GM21619 (cell line): ENCODE data around the gene HNRNPUL1.

Source experiments
- ATAC-seq: cut with Tn5 transposase; IDR thresholded peaks from one replicate; pipeline ENCODE4 v1.9.1; 2021; ENCODE audit not compliant: unreplicated experiment

The HNRNPUL1 gene

GRCh38 chr19:41233748-41234240, 30.4 kb upstream of the HNRNPUL1 start:
- ATAC-seq, result no peak

- ATAC-seq, result no peak
Measured at GRCh38 chr19:41234512-41235168, 29.5 kb upstream of the HNRNPUL1 start.

DNA sequence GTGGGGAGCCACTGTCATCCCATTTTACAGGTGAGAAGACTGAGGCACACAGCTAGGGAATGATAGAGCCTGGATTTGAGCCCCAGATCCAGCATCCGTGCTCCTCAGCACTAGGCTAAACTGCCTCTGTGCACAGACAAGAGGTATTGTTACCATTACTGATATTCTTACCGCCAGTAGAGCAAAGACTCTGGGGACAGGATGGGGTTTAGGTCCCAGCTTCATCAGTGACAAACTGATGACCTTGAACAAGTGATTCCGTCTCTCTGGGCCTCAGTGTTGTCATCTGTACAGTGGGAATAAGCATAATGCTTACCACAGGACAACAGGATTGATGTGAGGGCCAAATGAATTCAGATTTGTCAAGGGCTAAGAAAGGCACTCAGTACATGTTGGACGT, 28.7 kb upstream of the HNRNPUL1 start:
- no peak for ATAC-seq

- ATAC-seq, result no peak
Measured at GRCh38 chr19:41238244-41238643, 25.9 kb upstream of the HNRNPUL1 start.

- ATAC-seq, result no peak
Measured at GRCh38 chr19:41239363-41239762, 24.8 kb upstream of the HNRNPUL1 start.

- no peak for ATAC-seq
Measured at GRCh38 chr19:41239961-41240574, 24.1 kb upstream of the HNRNPUL1 start.

- ATAC-seq, result no peak
Measured at GRCh38 chr19:41241859-41242258, 22.3 kb upstream of the HNRNPUL1 start.

GRCh38 chr19:41244117-41244516, 20.1 kb upstream of the HNRNPUL1 start:
- no peak for ATAC-seq

GRCh38 chr19:41245843-41246242, 18.3 kb upstream of the HNRNPUL1 start:
- no peak for ATAC-seq

GRCh38 chr19:41248895-41249294, 15.3 kb upstream of the HNRNPUL1 start:
- ATAC-seq, result no peak

DNA sequence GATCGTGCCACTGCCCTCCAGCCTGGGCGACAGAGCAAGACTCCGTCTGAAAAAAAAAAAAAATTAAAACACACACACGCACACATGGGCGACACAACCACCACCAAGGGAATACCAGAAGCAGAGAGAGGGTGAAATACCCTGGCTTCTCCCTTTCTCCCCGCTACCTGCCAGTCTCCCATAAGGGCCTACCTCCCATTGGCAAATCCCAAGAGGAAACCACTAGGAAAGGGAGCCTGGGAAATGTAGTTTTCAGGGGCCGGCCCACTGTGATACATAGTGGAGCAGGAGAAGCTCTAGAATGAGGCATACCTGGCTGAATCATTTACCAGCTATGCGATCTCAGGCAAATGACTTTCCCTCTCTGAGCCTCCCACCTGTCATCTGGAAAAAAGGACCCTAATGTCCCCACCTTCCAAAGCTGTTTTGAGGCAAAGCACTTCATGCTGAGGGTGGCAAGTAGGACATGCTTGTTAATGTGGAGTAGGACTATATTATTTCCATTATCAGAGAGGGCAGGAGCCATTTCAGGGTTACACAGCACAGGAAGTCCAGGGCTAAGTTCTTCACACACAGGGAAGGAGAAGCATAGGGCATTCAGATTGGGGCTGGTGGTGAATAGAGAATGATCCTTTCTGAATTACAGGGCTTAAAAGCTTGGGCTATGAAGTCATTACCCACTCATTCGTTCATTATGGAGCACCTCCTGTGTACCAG, 14.3 kb upstream of the HNRNPUL1 start:
- no peak for ATAC-seq

GRCh38 chr19:41253660-41254059, 10.5 kb upstream of the HNRNPUL1 start:
- no peak for ATAC-seq

- no peak for ATAC-seq
Measured at GRCh38 chr19:41255171-41255570, 9.0 kb upstream of the HNRNPUL1 start.

DNA sequence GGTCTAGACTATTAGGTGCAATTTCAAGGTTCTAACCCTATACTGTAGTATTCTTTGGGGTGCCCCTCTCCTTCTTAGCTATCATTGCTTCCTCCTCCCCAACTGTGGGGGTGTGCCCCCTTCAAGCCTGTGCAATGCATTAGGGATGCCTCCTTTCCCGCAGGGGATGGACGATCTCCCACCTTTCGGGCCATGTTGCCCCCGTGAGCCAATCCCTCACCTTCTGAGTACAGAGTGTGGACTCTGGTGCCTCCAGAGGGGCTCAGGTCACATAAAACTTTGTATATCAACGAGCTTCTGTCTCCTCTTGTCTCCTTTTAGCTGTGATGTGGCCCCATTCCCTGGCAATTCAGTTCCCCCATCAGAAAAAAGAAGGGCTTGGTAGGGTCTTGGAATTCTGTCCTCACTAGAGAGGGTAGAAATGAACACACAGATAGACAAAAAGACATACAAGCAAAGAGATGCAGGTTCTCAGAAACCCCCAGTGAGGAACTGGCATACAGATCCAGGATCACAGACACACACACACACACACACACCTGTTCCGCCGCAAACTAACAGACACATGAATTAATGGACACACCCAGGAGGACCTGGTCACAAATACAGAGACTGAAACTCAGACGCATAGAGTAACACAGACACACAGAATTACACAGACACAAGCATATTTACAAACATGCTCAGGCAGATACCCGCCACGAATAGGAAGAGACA, 2.5 kb upstream of the HNRNPUL1 start:
- no peak for ATAC-seq

- peak; percentile 8 for ATAC-seq
Measured at GRCh38 chr19:41263042-41263849, 926 bp upstream of the HNRNPUL1 start.

DNA sequence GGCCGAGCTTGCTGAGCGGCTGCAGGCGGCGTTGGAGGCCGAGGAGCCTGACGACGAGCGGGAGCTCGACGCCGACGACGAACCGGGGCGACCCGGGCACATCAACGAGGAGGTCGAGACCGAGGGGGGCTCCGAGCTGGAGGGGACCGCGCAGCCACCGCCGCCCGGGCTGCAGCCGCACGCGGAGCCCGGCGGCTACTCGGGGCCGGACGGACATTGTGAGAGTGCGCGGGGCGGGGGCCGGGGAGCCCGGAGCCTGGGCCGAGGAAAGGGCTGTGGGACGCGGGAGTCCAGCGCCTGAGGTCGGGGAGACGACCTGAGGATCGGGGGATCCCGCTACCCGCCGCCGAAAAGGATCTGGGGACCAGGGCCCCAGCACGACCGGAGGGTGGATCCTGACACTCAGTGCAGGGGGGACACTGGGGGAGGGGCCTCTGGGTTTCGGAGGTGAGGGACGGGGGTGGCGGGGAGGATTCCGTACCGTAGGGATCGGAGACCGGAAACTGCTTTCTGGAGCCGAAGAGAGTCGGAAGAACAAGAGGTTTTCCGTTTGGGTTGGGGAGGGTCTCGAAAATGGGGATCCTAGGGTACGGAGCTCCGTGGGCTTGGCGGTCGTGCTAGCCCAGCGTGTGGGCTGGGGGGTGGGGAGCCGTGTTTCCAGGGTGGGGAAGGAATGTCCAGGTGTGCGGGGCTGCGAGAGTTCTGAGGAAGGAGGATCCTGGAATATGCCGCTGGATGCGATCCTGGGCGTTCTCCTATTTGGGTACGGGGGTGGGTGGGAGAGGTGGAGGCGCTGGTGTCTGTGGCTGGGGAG, 616 bp downstream of the HNRNPUL1 start:
- ATAC-seq, result no peak

- ATAC-seq, result no peak
Measured at GRCh38 chr19:41265395-41266153, 1.4 kb downstream of the HNRNPUL1 start.

- ATAC-seq, result no peak
Measured at GRCh38 chr19:41269055-41269454, 4.9 kb downstream of the HNRNPUL1 start.

DNA sequence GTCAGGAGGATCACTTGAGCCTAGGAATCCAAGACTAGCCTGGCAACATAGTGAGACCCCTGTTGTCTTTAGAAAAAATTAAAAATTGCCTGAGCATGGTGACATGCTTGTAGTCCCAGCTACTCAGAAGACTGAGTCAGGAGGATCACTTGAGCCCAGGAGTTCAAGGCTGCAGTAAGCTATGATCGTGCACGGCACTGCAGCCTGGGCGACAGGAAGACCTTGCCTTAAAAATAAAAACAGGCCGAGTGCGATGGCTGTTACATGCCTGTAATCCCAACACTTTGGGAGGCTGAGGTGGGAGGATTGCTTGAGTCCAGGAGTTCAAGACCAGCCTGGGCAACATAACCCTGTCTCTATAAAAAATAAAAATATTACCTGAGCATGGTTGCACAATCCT, 5.4 kb downstream of the HNRNPUL1 start:
- ATAC-seq, result no peak
